ENCODE data around the gene FOXD1. TPM values are rescaled to one million over a fixed set of nuclear protein-coding genes. Genes with fewer than 3 reads are reported as not detected.

Gene FOXD1
- total and polyA plus RNA-seq, 2 of the 8 experiments (the other 6 are each of a cell fraction or from before 2014, with no cell fraction given), result 0.11 to 1.1 TPM

- POLR2A ChIA-PET (ENCODE audit: partially characterized antibody), result interaction anchor here (0.9 to 2.6 kb wide), 3 partner anchors 17 to 29 kb away, joined by 3 to 9 read pairs (median 6); partner anchors contain the start of gene FOXD1
- peak; percentile 73 for TF ChIP-seq MAX (IDR thresholded peaks at IDR 0.05)
- no peak for TF ChIP-seq SP4 (IDR thresholded peaks at IDR 0.05; ENCODE audit: low read length)
- peak; percentile 80; the same call in 1 of the 2 replicates for TF ChIP-seq RBBP5 (IDR thresholded peaks at IDR 0.05; ENCODE audit: borderline replicate concordance, low read depth, low read length)
- TF ChIP-seq RNF2 (IDR thresholded peaks at IDR 0.05; ENCODE audit: borderline replicate concordance, low read depth, low read length, missing control alignments, poor library complexity, severe bottlenecking), result peak; percentile 88
- TF ChIP-seq BACH1 (IDR thresholded peaks at IDR 0.05; ENCODE audit: low read length), result no peak
- TF ChIP-seq TAF1 (IDR thresholded peaks at IDR 0.05; ENCODE audit: low read depth, low read length), result peak; percentile 4; the same call in 1 of the 2 replicates
- peak; percentile 93 for TF ChIP-seq E2F6 (IDR thresholded peaks at IDR 0.05)
- no peak for TF ChIP-seq NRF1 (IDR thresholded peaks at IDR 0.05; ENCODE audit: low read depth, low read length)
Measured at GRCh38 chr5:73419465-73420390, 28.8 kb downstream of the FOXD1 start.

More at GRCh38 chr5:73419465-73420390, 28.8 kb downstream of the FOXD1 start:
- no peak overlapping the region for H2BK20ac ChIP-seq (ENCODE audit: low read length)
- no peak overlapping the region for H2BK120ac ChIP-seq (replicated peaks; ENCODE audit: low read depth, low read length)
- H2BK5ac ChIP-seq (ENCODE audit: low read depth, low read length), result no peak overlapping the region
- H3K79me2 ChIP-seq (ENCODE audit: control insufficient read depth in 1 of 2, insufficient read depth in 2 of 2, low read length in 2 of 2), result no peaks in the 10 kb centered on the region; a peak in 1 of 4 replicates
- H3K79me1 ChIP-seq (ENCODE audit: low read depth, low read length), result no peaks in the 10 kb centered on the region
- H3K9ac ChIP-seq (replicated peaks in 1 of 4; ENCODE audit: extremely low read depth in 1 of 4, low read depth in 3 of 4, low read length in 3 of 4), result peak overlapping the region in 2 of 4 experiments; percentile 39 to 50; a peak in 4 of 7 replicates
- H2AFZ ChIP-seq (ENCODE audit: low read length), result peak overlapping the region; percentile 74
- H3K27me3 ChIP-seq (replicated peaks in 1 of 4; ENCODE audit: control insufficient read depth in 3 of 4, extremely low read depth in 1 of 4, insufficient read depth in 3 of 4, low read length in 3 of 4), result peaks cover 46 to 69% (median 60%) of the 10 kb centered on the region in 4 experiments
- H2BK15ac ChIP-seq (ENCODE audit: low read length), result 0 out of 2 replicates have a peak overlapping the region, but pooled peaks have one; percentile 36
- H3K23ac ChIP-seq (ENCODE audit: insufficient read length), result no peak overlapping the region
- no peak overlapping the region for H4K8ac ChIP-seq (ENCODE audit: extremely low read depth, insufficient read depth, low read length)
- H3K14ac ChIP-seq (ENCODE audit: insufficient read length), result no peak overlapping the region
- H3K4me1 ChIP-seq (replicated peaks in 1 of 4; ENCODE audit: control insufficient read depth in 3 of 4, insufficient read depth in 4 of 4, low read length in 3 of 4), result peaks cover 0 to 11% (median 0%) of the 10 kb centered on the region in 4 experiments; a peak in 4 of 7 replicates
- H3K4me3 ChIP-seq (ENCODE audit: extremely low read depth in 1 of 4, insufficient read depth in 2 of 4, low read depth in 3 of 4, low read length in 4 of 4), result peak overlapping the region; percentile 49 to 64 (median 53)
- H4K5ac ChIP-seq (ENCODE audit: insufficient read length, low read depth, low read length), result no peak overlapping the region
- CTCF ChIA-PET (ENCODE audit: partially characterized antibody), result interaction anchor here (0.7 to 3.2 kb wide), 21 partner anchors 8 to 203 kb away, joined by 3 to 28 read pairs (median 4); partner anchors contain the start of gene FOXD1
- H3K27ac ChIP-seq (ENCODE audit: low read depth, low read length), result no peak overlapping the region
- H3K36me3 ChIP-seq (ENCODE audit: control insufficient read depth in 2 of 4, insufficient read depth in 4 of 4, low read length in 3 of 4), result no peaks in the 10 kb centered on the region; a peak in 1 of 8 replicates
- H3K56ac ChIP-seq (replicated peaks; ENCODE audit: insufficient read length, low read depth, low read length), result no peak overlapping the region
- H3K23me2 ChIP-seq (ENCODE audit: low read depth, low read length), result peaks cover 8% of the 10 kb centered on the region
- WGBS, 2 experiments (ENCODE audit: extremely low coverage in 1 of 2, insufficient coverage in 1 of 2, insufficient read length in 1 of 2, insufficient replicate concordance in 2 of 2, low coverage in 1 of 2, low lambda C conversion rate in 2 of 2, missing lambda C conversion rate in 1 of 2), result 3% methylated on average over 66 of the region's 79 CpGs; no CpG with 5 or more reads in 1 of the 2 experiments
- FAIRE-seq (peak; percentile 13), DNase-seq (ENCODE audit: low read depth in 1 of 2, low spot score in 2 of 2) (peak in 1 of 2 experiments; percentile 76)
- H2BK12ac ChIP-seq (ENCODE audit: low read depth, low read length), result no peak overlapping the region
- H4K20me1 ChIP-seq (replicated peaks in 1 of 2; ENCODE audit: control insufficient read depth in 1 of 2, insufficient read depth in 2 of 2, low read length in 2 of 2), result no peaks in the 10 kb centered on the region
- H3K4ac ChIP-seq (replicated peaks; ENCODE audit: insufficient read length, low read depth, low read length), result no peak overlapping the region
- no peaks in the 10 kb centered on the region for H3K9me3 ChIP-seq (ENCODE audit: insufficient read depth in 2 of 2, low read depth in 1 of 2, low read length in 1 of 2)
- H4K91ac ChIP-seq (replicated peaks; ENCODE audit: insufficient read length, low read length), result peak overlapping the region; percentile 6
- peak overlapping the region; percentile 35; the same call in 1 of the 2 replicates for H3K18ac ChIP-seq (ENCODE audit: extremely low read depth, low read length)
- H3K4me2 ChIP-seq (ENCODE audit: insufficient read depth in 1 of 2, low read depth in 2 of 2, low read length in 2 of 2), result peak overlapping the region; percentile 70 to 99
- H2AK5ac ChIP-seq (ENCODE audit: low read depth, low read length), result no peak overlapping the region

Data from H1 (cell line).